Neural cell (in vitro differentiated cells): ENCODE measurements around the gene SRCAP. TPM values are rescaled to one million over a fixed set of nuclear protein-coding genes. Genes with fewer than 3 reads are reported as not detected.

ENCODE experiments used
- H2AFZ ChIP-seq: fragments of 200-600, 300-800 bp; sonication (generic), shearing (Covaris generic); 2 replicates; pipeline ENCODE4 v1.6.0; 2014; ENCODE audit warnings: low read depth, mild to moderate bottlenecking, antibody characterized with exemption, low read length, moderate library complexity
- H3F3A ChIP-seq: fragments of 200-600 bp; shearing (Covaris generic); 2 replicates; pipeline ENCODE4 v1.6.1; 2016; ENCODE audit warnings: mild to moderate bottlenecking, moderate library complexity, mixed read lengths, antibody characterized with exemption, low read length; ENCODE audit not compliant: insufficient read depth, poor library complexity, severe bottlenecking
- H3K27ac ChIP-seq: fragments of 200-600, 300-800 bp; sonication (generic), shearing (Covaris generic); 2 replicates; pipeline ENCODE4 v1.5.1; 2014; ENCODE audit warnings: mild to moderate bottlenecking, low read length, moderate library complexity
- H3K27me3 ChIP-seq: fragments of 300-800, 200-600 bp; sonication (generic), shearing (Covaris generic); 2 replicates; pipeline ENCODE4 v1.6.0; 2014; ENCODE audit warnings: mild to moderate bottlenecking, low read depth, low read length, moderate library complexity; ENCODE audit not compliant: insufficient read depth
- H3K36me3 ChIP-seq: fragments of 300-800, 200-600 bp; sonication (generic), shearing (Covaris generic); 2 replicates; pipeline ENCODE4 v1.5.1; 2014; ENCODE audit warnings: mild to moderate bottlenecking, antibody characterized with exemption, low read length, moderate library complexity; ENCODE audit not compliant: insufficient read depth
- H3K4me2 ChIP-seq: fragments of 300-800, 200-600 bp; sonication (generic), shearing (Covaris generic); 2 replicates; pipeline ENCODE4 v1.6.0; 2014; ENCODE audit warnings: mild to moderate bottlenecking, low read length
- H3K4me3 ChIP-seq: fragments of 300-800, 200-600 bp; sonication (generic), shearing (Covaris generic); 2 replicates; pipeline ENCODE4 v1.5.1; 2014; ENCODE audit warnings: mild to moderate bottlenecking, low read length, moderate library complexity
- H3K79me2 ChIP-seq: fragments of 200-600 bp; shearing (Covaris generic); replicated peaks from 2 replicates; pipeline ENCODE4 v1.6.0; 2014; ENCODE audit warnings: mild to moderate bottlenecking, low read length, moderate library complexity; ENCODE audit not compliant: insufficient read depth
- H3K9ac ChIP-seq: fragments of 300-800, 200-600 bp; sonication (generic), shearing (Covaris generic); 2 replicates; pipeline ENCODE4 v1.6.1; 2016; ENCODE audit warnings: mild to moderate bottlenecking, low read length, mixed read lengths
- H3K9me2 ChIP-seq: fragments of 200-600 bp; shearing (Covaris generic); 2 replicates; pipeline ENCODE4 v1.6.1; 2016; ENCODE audit warnings: mild to moderate bottlenecking, low read length, mixed read lengths; ENCODE audit not compliant: insufficient read depth
- H3K9me3 ChIP-seq: fragments of 200-600, 300-800 bp; sonication (generic), shearing (Covaris generic); 2 replicates; pipeline ENCODE4 v1.6.1; 2016; ENCODE audit warnings: mild to moderate bottlenecking, mixed run types, low read length, moderate library complexity, mixed read lengths
- H4K20me1 ChIP-seq: fragments of 200-600 bp; shearing (Covaris generic); 2 replicates; pipeline ENCODE4 v1.6.1; 2016; ENCODE audit warnings: mild to moderate bottlenecking, mixed run types; ENCODE audit not compliant: insufficient read depth
- CTCF ChIP-seq: fragments of 450-650 bp; IDR thresholded peaks from 2 replicates; pipeline ENCODE4 v1.5.1; 2014; ENCODE audit warnings: antibody characterized with exemption, mild to moderate bottlenecking, moderate library complexity; ENCODE audit not compliant: poor library complexity, severe bottlenecking
- EP300 ChIP-seq: fragments of 450-650 bp; conservative IDR thresholded peaks from 2 replicates; pipeline ENCODE4 v1.6.1; 2014; ENCODE audit warnings: antibody characterized with exemption, mild to moderate bottlenecking, moderate library complexity; ENCODE audit not compliant: poor library complexity, severe bottlenecking
- EZH2 ChIP-seq: fragments of 200-600, 300-800 bp; shearing (Covaris generic), sonication (generic); IDR thresholded peaks from 2 replicates; pipeline ENCODE4 v1.6.1; 2014; ENCODE audit warnings: antibody characterized with exemption, low read length, borderline replicate concordance, mild to moderate bottlenecking; ENCODE audit not compliant: insufficient read depth, poor library complexity, severe bottlenecking
- MXI1 ChIP-seq: fragments of 450-650 bp; conservative IDR thresholded peaks from 2 replicates; pipeline ENCODE4 v1.6.1; 2014; ENCODE audit warnings: antibody characterized with exemption, mild to moderate bottlenecking; ENCODE audit not compliant: poor library complexity, severe bottlenecking
- POLR2AphosphoS5 ChIP-seq: IDR thresholded peaks from 2 replicates; pipeline ENCODE4 v1.6.1; 2012
- RAD21 ChIP-seq: fragments of 450-650 bp; conservative IDR thresholded peaks from 2 replicates; pipeline ENCODE4 v1.6.1; 2014; ENCODE audit warnings: antibody characterized with exemption, mild to moderate bottlenecking, moderate library complexity
- REST ChIP-seq: IDR thresholded peaks from 2 replicates; pipeline ENCODE4 v1.6.1; 2012; ENCODE audit warnings: borderline replicate concordance
- SMC3 ChIP-seq: fragments of 450-650 bp; conservative IDR thresholded peaks from 2 replicates; pipeline ENCODE4 v1.6.1; 2014; ENCODE audit warnings: antibody characterized with exemption, mild to moderate bottlenecking, moderate library complexity; ENCODE audit not compliant: poor library complexity
- TAF1 ChIP-seq: IDR thresholded peaks from 2 replicates; pipeline ENCODE4 v1.6.1; 2012; ENCODE audit warnings: low read depth
- polyA plus RNA-seq: library from polyadenylated mRNA; depleted of rRNA; stranded (reverse); fragments of >200 nt; gene quantifications from 2 replicates; pipeline ENCODE4 v1.2.3, GENCODE V29; 2014

SRCAP gene
- polyA plus RNA-seq, 1 donor from 2014 or later: 0.76 TPM

GRCh38 chr16:30656974-30657865 is 41.8 kb upstream of the SRCAP start:
- Histone ChIP-seq H3K9me3 (no peaks in the 10 kb centered on the region), H3F3A (peaks cover 6% of the 10 kb centered on the region), H2AFZ (no peak overlapping the region), H3K4me2 (peak overlapping the region; percentile 89), H3K4me3 (peak overlapping the region; percentile 66), H3K36me3 (no peaks in the 10 kb centered on the region), H3K79me2 (peaks cover 36% of the 10 kb centered on the region), H3K27me3 (no peaks in the 10 kb centered on the region), H3K9me2 (no peaks in the 10 kb centered on the region), H3K27ac (peak overlapping the region; percentile 87), H4K20me1 (no peaks in the 10 kb centered on the region), H3K9ac (peak overlapping the region; percentile 73)
- TF ChIP-seq POLR2AphosphoS5: no peak
- TF ChIP-seq REST: peak; percentile 3
- no peak for TF ChIP-seq TAF1
- TF ChIP-seq CTCF: no peak

GRCh38 chr16:30657866-30658730 is 40.9 kb upstream of the SRCAP start, which contains the start of gene FBRS:
Gene FBRS (plus strand): TSS chr16:30658431. CDS start chr16:30659519, 1,088 bp downstream.
- Histone ChIP-seq H3K9me3 (no peaks in the 10 kb centered on the region), H3F3A (peaks cover 6% of the 10 kb centered on the region), H3K9ac (peak within 1 kb of the TSS; percentile 93), H3K4me2 (peak within 1 kb of the TSS; percentile 89), H2AFZ (peak within 1 kb of the TSS; percentile 36), H4K20me1 (no peaks in the 10 kb centered on the region), H3K4me3 (peak within 1 kb of the TSS; percentile 94), H3K36me3 (peaks cover 1% of the 10 kb centered on the region), H3K9me2 (no peaks in the 10 kb centered on the region), H3K27ac (peak within 1 kb of the TSS; percentile 97), H3K27me3 (no peaks in the 10 kb centered on the region), H3K79me2 (peaks cover 32% of the 10 kb centered on the region)
- TF ChIP-seq SMC3: peak; percentile 87
- peak; percentile 86 for TF ChIP-seq MXI1
- TF ChIP-seq EP300: peak; percentile 31
- TF ChIP-seq CTCF: peak; percentile 100
- TF ChIP-seq EZH2: no peak
- TF ChIP-seq TAF1: peak; percentile 57
- peak; percentile 89 for TF ChIP-seq RAD21
- peak; percentile 98 for TF ChIP-seq POLR2AphosphoS5
- peak; percentile 16 for TF ChIP-seq REST
